ENCODE measurements around the gene PKP2. TPM values are rescaled to one million over a fixed set of nuclear protein-coding genes. Genes with fewer than 3 reads are reported as not detected.

PKP2 gene
- total RNA-seq, 1 donor from 2014 or later: 16.2 TPM

DNA sequence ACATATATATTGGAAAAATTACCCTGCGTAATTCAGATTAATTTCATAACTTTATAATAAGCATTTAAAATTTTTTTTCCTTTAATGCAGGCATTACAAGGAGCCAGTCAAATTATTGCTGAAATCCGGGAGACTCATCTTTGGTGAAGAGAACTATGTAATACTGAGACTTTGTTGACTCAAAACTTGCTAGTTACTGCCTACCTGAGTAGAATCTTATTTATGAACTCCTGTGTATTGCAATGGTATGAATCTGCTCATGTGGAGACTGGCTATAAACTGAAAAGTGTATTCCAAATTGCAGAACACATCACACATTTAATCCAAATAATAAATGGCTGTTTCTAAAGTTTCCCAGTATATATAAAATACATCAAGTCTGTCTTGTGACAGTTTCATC is 153.3 kb downstream of the PKP2 start:
- peaks cover 4 to 71% of the 10 kb centered on the region in 2 donors for H3K36me3 ChIP-seq
- TF ChIP-seq POLR2AphosphoS5 (IDR thresholded peaks at IDR 0.05; ENCODE audit: insufficient read depth in 1 of 2, low read depth in 1 of 2) (no peak), CTCF (IDR thresholded peaks at IDR 0.05) (no peak), POLR2A (IDR thresholded peaks at IDR 0.05) (no peak)

DNA sequence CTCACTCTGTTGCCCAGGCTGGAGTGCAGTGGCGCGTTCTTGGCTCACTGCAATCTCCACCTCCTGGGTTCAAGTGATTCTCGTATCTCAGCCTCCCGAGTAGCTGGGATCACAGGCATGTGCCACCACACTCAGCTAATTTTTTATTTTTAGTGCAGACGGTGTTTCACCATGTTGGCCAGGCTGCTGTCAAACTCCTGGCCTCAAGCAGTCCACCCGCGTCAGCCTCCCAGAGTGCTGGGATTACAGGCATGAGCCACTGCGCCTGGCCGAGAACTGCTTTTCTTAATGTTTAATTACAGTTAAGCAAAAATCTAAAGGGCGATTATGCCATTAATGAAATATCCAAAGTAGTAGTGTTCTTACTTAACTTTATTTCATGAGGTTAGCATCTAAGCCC is 154.4 kb downstream of the PKP2 start:
- TF ChIP-seq POLR2AphosphoS5 (IDR thresholded peaks at IDR 0.05; ENCODE audit: insufficient read depth in 1 of 2, low read depth in 1 of 2) (no peak), CTCF (IDR thresholded peaks at IDR 0.05) (no peak), POLR2A (IDR thresholded peaks at IDR 0.05) (no peak)
- Histone ChIP-seq H3K4me3 (no peak overlapping the region), H3K27ac (no peak overlapping the region), H3K36me3 (peaks cover 4 to 60% of the 10 kb centered on the region in 2 donors), H3K4me1 (no peaks in the 10 kb centered on the region), H3K27me3 (no peaks in the 10 kb centered on the region), H3K9me3 (no peaks in the 10 kb centered on the region)
- no peak for DNase-seq (ENCODE audit: extremely low spot score in 2 of 2)
- intact Hi-C loops (cut with DNase I): no loop called here

More for the DNA sequence above, 153.3 kb downstream of the PKP2 start:
- no peak for DNase-seq (ENCODE audit: extremely low spot score in 2 of 2)
- Histone ChIP-seq H3K9me3 (no peaks in the 10 kb centered on the region), H3K4me1 (no peaks in the 10 kb centered on the region), H3K27me3 (no peaks in the 10 kb centered on the region), H3K4me3 (no peak overlapping the region), H3K27ac (no peak overlapping the region)
- intact Hi-C loops (cut with DNase I): no loop called here

Other genes with a start within 250 kb of the PKP2 start
- gene DNM1L, start 217.5 kb downstream of the PKP2 start, total RNA-seq: 81.8 TPM
- gene YARS2, start 140.9 kb downstream of the PKP2 start, total RNA-seq: 23.6 TPM

Measured in vagina (tissue), 2 donors.